ENCODE measurements around the gene CRADD. TPM values are rescaled to one million over a fixed set of nuclear protein-coding genes. Genes with fewer than 3 reads are reported as not detected.

CRADD gene
- total RNA-seq, 1 donor, result 12.5 TPM

GRCh38 chr12:93841671-93842070 is 164.5 kb downstream of the CRADD start:
- H3K4me3 ChIP-seq (ENCODE audit: low read depth, low read length), result no peak overlapping the region
- TF ChIP-seq CTCF (IDR thresholded peaks at IDR 0.05; ENCODE audit: insufficient read depth, low read depth, low read length), result no peak

GRCh38 chr12:93844164-93844784 is 167.1 kb downstream of the CRADD start:
- DNase-seq (ENCODE audit: low read depth), result no peak
- no peak for TF ChIP-seq CTCF (IDR thresholded peaks at IDR 0.05; ENCODE audit: insufficient read depth, low read depth, low read length)
- no peak overlapping the region for H3K4me3 ChIP-seq (ENCODE audit: low read depth, low read length)

More at GRCh38 chr12:93841671-93842070, 164.5 kb downstream of the CRADD start:
- no peak for DNase-seq (ENCODE audit: low read depth)

GRCh38 chr12:93846936-93847516 is 169.9 kb downstream of the CRADD start:
- no peak for TF ChIP-seq CTCF (IDR thresholded peaks at IDR 0.05; ENCODE audit: insufficient read depth, low read depth, low read length)
- no peak overlapping the region for H3K4me3 ChIP-seq (ENCODE audit: low read depth, low read length)
- DNase-seq (ENCODE audit: low read depth), result no peak

DNA sequence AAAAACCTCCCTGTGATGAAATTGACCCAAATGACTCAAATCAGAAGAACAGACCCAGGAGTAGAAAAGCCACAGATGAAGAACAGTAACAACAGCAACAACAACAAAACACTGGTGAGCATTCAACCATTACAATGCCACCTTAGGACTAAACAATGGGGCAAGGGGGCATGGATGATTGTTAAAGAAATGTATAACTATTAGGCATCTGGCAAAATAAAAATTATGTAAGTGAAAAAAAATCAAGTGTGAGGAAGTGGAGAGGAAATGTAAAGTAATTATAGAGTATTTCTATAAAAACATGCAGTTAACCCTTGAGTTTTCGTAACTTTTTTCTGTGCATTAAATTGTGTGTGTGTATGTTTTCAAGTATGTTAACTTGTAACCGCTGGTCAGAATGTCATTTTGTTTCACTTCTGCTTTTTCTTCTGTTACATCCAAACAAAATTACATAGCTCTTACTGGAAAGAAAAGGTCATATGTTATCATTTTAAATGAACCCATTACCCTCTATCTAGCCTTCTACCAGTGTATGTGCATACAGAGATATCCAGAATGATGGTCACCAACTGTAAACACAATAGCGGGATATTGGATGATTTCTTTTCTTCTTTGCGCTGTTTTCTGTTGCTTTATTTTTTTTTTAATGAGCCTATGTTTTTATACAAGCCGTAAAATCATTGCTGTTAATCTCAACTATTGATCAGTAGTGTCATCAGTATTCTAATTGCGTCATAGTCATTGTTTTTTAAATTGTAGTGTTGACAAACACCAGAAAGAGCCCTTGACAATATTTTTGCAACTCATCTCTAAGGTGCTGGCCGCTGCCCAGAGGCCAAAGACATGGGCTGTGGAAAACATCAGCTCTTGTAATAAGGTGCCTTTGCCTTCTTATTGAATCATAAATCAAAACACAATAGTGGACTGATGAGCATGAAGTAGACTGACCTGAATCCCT is 170.6 kb downstream of the CRADD start:
- H3K4me3 ChIP-seq (ENCODE audit: low read depth, low read length), result no peak overlapping the region
- TF ChIP-seq CTCF (IDR thresholded peaks at IDR 0.05; ENCODE audit: insufficient read depth, low read depth, low read length), result no peak
- peak; percentile 47 for DNase-seq (ENCODE audit: low read depth)

DNA sequence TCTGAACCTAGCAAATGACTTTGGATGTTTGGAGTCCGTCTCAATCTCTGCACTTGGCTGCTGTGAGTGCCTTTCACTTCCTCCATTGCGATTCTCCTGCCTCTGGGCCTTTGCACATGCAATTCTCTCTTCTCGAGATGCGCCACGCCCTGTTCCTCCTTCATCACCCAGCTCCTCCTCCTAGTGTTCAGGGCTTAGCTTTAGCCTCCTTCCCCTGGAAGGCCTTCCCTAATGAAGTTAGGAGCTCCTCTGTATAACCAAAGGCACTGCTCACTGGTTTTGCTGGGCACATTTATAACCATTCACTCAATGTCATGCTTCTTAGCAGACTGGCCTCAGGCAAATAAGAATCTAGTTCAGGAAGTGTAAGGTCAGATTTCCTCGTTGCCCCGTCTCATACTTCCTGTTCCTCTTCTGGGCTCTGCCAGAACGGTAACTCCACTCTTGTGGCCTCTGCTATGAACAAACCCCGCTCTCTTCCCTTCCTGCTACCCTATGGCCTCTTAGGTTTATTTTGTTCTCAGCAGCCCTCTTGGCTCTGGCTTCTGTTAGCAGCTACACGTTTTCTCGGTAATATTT is 171.4 kb downstream of the CRADD start:
- TF ChIP-seq CTCF (IDR thresholded peaks at IDR 0.05; ENCODE audit: insufficient read depth, low read depth, low read length), result no peak
- H3K4me3 ChIP-seq (ENCODE audit: low read depth, low read length), result no peak overlapping the region
- no peak for DNase-seq (ENCODE audit: low read depth)

DNA sequence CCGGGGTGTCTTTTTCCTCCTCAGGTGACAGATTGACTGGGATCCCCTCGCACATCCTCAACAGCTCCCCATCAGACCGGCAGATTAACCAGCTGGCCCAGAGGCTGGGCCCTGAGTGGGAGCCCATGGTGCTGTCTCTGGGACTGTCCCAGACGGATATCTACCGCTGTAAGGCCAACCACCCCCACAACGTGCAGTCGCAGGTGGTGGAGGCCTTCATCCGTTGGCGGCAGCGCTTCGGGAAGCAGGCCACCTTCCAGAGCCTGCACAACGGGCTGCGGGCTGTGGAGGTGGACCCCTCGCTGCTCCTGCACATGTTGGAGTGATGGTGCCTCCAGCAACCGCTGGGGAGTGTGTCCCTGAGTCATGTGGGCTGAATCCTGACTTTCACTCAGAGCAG is 172.8 kb downstream of the CRADD start:
- no peak overlapping the region for H3K4me3 ChIP-seq (ENCODE audit: low read depth, low read length)
- no peak for TF ChIP-seq CTCF (IDR thresholded peaks at IDR 0.05; ENCODE audit: insufficient read depth, low read depth, low read length)
- DNase-seq (ENCODE audit: low read depth), result no peak
